ENCODE data around the gene CSMD2.

Gene CSMD2

GRCh38 chr1:33624261-33624990 is 540.6 kb downstream of the CSMD2 start:
- DNase-seq = no peak

DNA sequence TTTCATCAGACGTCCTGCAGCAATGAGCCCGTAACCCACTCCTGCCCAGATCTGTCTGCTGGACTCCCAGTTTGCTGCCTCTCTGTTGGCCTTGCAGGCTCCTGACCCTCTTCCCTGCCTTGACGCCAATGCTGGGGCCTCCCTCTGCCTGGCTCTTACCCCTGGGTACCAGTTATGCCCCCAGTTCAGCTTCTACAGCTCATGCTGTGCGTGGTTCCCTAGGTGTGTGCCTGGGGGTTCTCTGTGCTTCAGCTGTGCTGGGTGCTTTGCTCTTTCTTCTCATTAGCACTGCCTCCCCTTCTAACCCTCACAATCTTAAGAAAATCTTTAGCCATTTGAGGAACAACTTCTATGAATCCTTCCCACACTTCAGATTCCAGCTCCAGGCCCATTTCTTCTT is 541.2 kb downstream of the CSMD2 start:
- no peak for DNase-seq

- no peak for DNase-seq
Measured at GRCh38 chr1:33622757-33623156, 542.3 kb downstream of the CSMD2 start.

DNA sequence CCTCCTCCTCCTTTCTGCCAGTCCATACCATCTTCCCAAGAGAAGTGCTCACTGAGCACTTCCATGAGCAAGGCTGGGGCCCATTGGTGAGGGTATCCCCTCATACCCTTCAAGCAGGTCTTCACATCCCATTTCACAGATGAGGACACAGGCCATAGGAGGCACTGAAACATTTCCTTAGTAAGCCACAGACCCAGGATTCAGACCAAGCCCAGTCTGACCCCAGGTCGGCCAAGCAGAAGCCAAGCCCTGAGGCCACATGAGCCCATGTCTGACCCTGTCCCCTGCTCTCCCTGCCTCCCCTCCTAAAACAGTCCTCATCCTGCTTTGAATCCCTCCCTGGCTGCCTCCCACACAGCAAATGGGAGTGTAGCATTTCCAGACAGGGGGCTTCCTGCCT is 546.4 kb downstream of the CSMD2 start:
- DNase-seq = no peak

GRCh38 chr1:33617451-33617850 is 547.6 kb downstream of the CSMD2 start:
- DNase-seq = no peak

GRCh38 chr1:33616780-33617179 is 548.2 kb downstream of the CSMD2 start:
- no peak for DNase-seq

DNA sequence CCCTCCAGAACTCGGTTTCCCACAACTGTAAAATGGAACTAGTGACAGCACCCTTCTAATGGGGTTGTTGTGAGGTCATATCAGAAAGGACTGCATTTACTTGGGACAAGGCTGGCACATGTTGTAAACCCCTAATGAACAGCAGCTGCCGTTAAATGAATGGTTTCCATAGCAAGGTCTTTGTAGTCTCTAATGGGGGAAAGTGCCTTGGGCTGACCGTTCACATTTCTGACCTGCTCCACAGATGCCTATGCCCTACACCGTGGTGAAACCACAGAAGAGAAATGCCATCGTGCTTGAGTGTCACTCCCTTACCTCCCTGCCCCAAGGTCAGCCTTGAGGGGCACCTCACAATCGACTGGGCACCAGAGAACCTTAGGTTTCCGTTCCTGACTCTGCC is 549.5 kb downstream of the CSMD2 start:
- DNase-seq = no peak

- no peak for DNase-seq
Measured at GRCh38 chr1:33610864-33611455, 554.1 kb downstream of the CSMD2 start.

GRCh38 chr1:33610391-33610790 is 554.6 kb downstream of the CSMD2 start:
- no peak for DNase-seq

- DNase-seq = no peak
Measured at GRCh38 chr1:33609739-33610138, 555.3 kb downstream of the CSMD2 start.

GRCh38 chr1:33608825-33609400 is 556.1 kb downstream of the CSMD2 start:
- DNase-seq = no peak

GRCh38 chr1:33607444-33608005 is 557.5 kb downstream of the CSMD2 start:
- no peak for DNase-seq

DNA sequence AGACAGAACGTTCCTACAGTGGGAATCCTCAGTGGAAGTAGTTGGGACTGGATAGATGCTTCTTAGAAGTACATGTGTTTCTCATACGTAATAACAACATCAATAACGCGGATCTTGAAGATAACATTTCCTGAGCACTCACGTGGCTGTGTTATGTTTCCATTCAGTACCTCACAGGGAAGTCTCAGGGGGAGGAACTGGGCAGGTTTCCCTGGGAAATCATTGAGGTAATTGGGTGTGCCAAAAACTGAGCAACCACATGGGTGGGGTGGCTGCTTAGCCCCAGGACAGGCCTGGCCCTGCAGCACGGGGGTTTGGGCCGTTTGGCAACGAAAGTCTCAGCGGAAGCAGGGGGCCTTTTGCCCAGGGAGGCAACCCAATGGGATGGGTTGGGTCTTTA is 558.8 kb downstream of the CSMD2 start:
- no peak for DNase-seq

GRCh38 chr1:33602271-33602670 is 562.8 kb downstream of the CSMD2 start:
- no peak for DNase-seq

DNA sequence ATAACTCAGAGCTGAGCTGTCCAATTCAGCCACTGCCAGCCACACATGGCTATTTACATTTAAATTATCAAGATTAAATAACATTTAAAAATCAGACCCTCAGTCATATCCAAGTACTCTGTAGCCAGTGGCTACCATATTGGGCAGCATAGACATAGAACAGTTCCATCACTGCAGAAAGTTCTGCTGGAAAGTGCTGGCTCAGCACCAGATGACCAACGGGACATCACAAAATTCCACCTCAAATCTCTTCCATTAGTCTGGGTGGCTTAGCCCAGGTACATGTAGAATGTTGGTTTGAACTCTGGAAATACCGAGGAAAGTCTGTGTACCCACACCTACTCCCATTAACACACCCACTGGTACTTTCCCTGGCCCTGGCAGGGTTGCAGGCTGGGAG is 563.3 kb downstream of the CSMD2 start:
- no peak for DNase-seq

DNA sequence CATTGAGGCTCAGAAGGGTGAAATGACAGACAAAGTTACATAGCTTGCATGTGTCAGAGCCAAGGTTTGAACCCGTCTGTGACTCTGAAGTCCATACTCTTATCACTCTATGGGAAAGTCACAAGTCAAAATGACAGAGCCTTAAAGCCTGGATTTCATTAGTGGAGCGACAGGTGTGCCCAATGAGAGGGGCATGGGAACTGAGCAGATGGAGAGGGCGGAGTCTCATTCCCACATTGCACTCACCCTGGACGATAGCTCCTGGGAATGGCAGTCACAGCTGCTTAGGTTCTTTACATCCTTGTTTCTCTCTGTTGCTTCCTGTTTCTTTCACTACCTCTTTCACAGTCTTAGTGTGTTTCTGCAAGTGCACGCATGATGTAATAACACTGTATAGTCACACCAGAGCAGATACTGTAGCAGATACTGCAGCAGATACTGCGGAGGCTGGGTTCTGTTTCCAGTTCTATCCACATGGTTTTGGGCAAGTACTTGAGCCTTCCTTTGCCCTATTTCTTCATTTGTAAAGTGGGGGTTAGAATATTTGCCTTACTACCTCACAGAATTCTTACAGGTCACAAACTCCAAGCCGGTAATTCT is 565.4 kb downstream of the CSMD2 start:
- no peak for DNase-seq

DNA sequence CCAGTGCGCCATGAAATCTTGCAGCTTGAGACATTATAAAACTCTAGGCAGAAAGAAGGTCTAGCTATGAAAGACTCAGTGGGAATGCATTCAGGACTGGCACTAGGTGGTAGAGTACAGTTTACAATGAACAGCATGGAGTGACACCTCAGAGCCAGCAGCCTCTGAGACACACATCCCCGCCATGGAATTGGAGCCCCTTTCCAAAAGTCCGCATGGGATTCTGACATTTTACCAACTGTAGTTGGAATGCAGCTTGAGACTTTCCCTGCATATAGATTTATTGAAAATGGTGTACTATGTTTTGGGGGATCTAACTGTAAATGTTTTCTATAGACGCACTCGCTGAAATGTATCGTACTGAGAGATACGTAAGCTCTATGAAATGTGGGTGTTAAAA is 576.3 kb downstream of the CSMD2 start:
- no peak for DNase-seq

DNA sequence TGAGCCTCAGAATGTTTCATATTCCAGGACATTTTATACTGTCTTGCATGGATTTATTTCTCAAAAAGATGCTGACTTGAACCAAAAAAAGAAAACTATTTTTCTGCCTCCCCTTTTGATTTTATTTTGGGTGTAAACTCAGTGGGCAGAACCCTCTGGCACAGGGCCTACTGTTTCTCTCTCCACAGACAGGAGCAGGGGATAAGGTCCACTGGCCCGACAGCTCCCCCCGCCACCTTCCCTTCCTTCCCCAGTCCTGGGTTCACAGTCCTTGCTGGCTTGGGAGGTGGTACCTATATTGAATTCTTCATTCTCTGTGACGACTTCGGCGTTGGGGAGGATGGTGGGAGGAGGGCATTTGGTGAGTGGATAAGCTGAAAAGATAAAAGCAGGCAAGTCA is 578.2 kb downstream of the CSMD2 start:
- no peak for DNase-seq

DNA sequence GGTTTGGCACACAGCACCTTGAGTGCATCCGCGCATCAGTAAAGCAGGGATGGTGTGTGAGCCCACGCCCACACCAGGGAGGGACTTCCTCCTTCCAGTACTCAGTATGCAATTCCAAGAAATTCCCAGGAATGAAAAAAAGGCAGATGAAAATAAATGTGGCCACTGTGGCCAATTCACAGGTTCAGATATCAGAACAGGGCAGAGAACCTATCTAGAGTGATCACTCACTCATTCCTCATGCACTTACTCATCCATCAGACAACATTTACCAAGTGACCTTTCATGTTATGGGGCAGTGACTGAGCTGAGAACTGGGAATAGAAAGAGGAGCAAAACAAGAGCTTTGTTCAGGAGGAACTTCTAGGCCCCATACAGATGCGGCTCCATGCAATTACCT is 578.9 kb downstream of the CSMD2 start:
- no peak for DNase-seq

DNA sequence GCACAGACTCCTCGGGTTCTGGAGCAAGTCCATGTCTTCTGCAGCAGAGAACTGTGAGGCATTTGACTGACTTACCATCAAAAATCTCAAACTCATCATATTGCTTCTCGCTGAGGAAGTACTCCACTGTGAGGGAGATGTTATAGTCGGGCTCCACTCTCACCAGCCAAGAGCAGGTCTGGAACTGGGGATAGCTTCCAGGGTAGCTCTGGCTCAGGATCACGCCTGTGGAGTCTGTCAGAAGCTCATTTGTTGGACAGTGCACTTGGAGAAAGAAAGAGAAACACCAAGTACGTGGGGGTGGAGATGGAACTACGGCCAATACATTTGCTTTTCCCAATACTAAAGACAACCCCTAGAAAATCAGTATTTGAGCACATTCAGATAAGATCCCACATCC is 581.5 kb downstream of the CSMD2 start:
- no peak for DNase-seq

DNA sequence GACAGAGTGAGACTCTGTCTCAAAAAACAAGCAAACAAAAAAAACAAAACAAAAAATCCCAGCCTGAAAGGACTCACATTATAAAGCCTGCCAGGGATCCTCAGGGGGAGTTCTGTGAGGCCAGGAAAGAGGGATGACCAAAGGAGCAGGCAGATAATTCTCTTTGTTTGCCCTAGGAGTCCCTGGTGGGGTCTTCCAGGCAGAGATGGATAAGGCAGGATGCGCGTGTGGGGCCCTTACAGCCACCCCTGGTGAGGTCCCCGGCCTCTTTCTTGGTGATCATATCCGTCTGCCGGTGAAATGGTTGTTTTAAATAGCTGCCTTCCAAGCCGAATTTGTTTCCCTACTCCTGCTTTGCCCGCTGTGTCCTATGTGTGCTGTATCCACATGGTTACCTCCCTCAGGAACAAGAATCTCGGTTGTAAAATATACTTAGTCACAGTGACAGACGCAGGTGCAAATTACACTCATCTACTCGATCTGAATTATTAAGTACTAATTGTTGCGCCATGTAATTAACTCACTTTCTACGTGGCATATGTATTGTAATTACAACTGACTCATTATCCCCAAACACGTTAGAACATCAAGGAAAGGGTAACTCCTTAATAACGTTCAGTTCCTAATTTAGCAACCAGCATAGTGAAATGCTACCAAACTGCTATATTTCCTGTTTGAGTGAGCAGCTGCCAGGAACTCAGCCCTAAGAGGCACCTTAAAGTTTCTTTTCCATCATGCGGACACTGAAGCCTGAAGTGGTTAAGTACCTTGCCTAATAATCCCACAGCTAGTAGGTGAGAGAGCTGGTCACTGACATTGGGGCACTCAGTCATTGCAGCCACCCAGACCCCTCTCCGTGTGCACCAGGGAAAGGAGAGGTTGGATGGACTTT is 586.2 kb downstream of the CSMD2 start:
- DNase-seq = no peak

DNA sequence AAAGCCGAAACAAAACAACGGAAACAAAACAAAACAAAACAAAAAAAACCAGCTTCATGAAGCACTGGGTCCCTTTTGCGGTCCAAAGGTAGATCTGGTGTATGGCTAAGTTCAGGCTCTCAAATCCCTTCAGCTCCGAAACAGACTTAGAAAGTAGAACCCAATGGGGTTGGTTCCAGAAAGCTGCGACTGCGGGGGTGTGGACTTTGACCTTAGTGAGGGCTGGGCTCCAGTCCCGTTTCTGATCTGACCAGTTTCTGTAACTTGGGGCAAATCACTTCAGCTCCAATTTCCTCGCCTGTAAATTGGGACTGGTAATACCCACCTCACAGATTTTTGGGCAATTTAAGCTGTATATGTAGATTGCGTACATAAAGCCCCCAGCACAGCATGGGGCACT is 587.4 kb downstream of the CSMD2 start:
- no peak for DNase-seq

Measured in NCI-H446 (cell line).